ENCODE measurements around the gene WDR27. TPM values are rescaled to one million over a fixed set of nuclear protein-coding genes. Genes with fewer than 3 reads are reported as not detected.
"Not testable (repeated sequence)": the region's sequence is repeated elsewhere in the genome, so short reads cannot be mapped to it uniquely, and the experiment has no call there.

WDR27 gene
- total and polyA plus RNA-seq, 2 donors from 2014 or later: 12.3 to 45.0 TPM

- no peaks in the 10 kb centered on the region for H3K27me3 ChIP-seq (ENCODE audit: control insufficient read depth, insufficient read depth, low read length)
- H3K36me3 ChIP-seq (ENCODE audit: control insufficient read depth in 2 of 3, insufficient read depth in 3 of 3, low read length in 3 of 3): no peaks in the 10 kb centered on the region
- H3K9me3 ChIP-seq (ENCODE audit: control insufficient read depth in 2 of 3, insufficient read depth in 1 of 3, low read length in 3 of 3): peaks cover 0 to 3% (median 0%) of the 10 kb centered on the region in 3 donors
- peak; percentile 97 for FAIRE-seq
- H3K4me3 ChIP-seq (ENCODE audit: low read length in 3 of 3): no peak overlapping the region
- no peak overlapping the region for H3K9ac ChIP-seq (ENCODE audit: low read length in 3 of 3)
- DNase-seq: no peak
- intact Hi-C loops (cut with DNase I): no loop called here
- no peak overlapping the region for H3K27ac ChIP-seq (ENCODE audit: low read depth in 2 of 2, low read length in 2 of 2)
- no peaks in the 10 kb centered on the region for H3K4me1 ChIP-seq (ENCODE audit: control insufficient read depth in 2 of 3, insufficient read depth in 2 of 3, low read depth in 1 of 3, low read length in 3 of 3)
- no peak for TF ChIP-seq CTCF (IDR thresholded peaks at IDR 0.05; ENCODE audit: borderline replicate concordance, extremely low read depth, insufficient read depth)
These were observed 188.2 kb downstream of the WDR27 start for GRCh38 chr6:169513478-169514193.

- H3K27me3 ChIP-seq (ENCODE audit: control insufficient read depth, insufficient read depth, low read length); H3K9me3 ChIP-seq (ENCODE audit: control insufficient read depth in 2 of 3, insufficient read depth in 1 of 3, low read length in 3 of 3); intact Hi-C loops (cut with DNase I); H3K4me1 ChIP-seq (ENCODE audit: control insufficient read depth in 2 of 3, insufficient read depth in 2 of 3, low read depth in 1 of 3, low read length in 3 of 3); H3K4me3 ChIP-seq (ENCODE audit: low read length in 3 of 3); H3K27ac ChIP-seq (ENCODE audit: low read depth in 2 of 2, low read length in 2 of 2); DNase-seq; H3K36me3 ChIP-seq (ENCODE audit: control insufficient read depth in 2 of 3, insufficient read depth in 3 of 3, low read length in 3 of 3); H3K9ac ChIP-seq (ENCODE audit: low read length in 3 of 3): not testable (repeated sequence)
- FAIRE-seq: peak; percentile 87
These were observed 190.0 kb downstream of the WDR27 start for GRCh38 chr6:169511785-169512184.

- TF ChIP-seq CTCF (IDR thresholded peaks at IDR 0.05; ENCODE audit: borderline replicate concordance, extremely low read depth, insufficient read depth): no peak
- DNase-seq (no peak), FAIRE-seq (no peak)
- no peaks in the 10 kb centered on the region for H3K36me3 ChIP-seq (ENCODE audit: control insufficient read depth in 2 of 3, insufficient read depth in 3 of 3, low read length in 3 of 3)
- H3K27ac ChIP-seq (ENCODE audit: low read depth in 2 of 2, low read length in 2 of 2): no peak overlapping the region
- H3K4me1 ChIP-seq (ENCODE audit: control insufficient read depth in 2 of 3, insufficient read depth in 2 of 3, low read depth in 1 of 3, low read length in 3 of 3): no peaks in the 10 kb centered on the region
- no peak overlapping the region for H3K9ac ChIP-seq (ENCODE audit: low read length in 3 of 3)
- H3K27me3 ChIP-seq (ENCODE audit: control insufficient read depth, insufficient read depth, low read length): no peaks in the 10 kb centered on the region
- no peak overlapping the region for H3K4me3 ChIP-seq (ENCODE audit: low read length in 3 of 3)
- intact Hi-C loops (cut with DNase I): no loop called here
- peaks cover 0 to 3% (median 0%) of the 10 kb centered on the region in 3 donors for H3K9me3 ChIP-seq (ENCODE audit: control insufficient read depth in 2 of 3, insufficient read depth in 1 of 3, low read length in 3 of 3)
These were observed 191.0 kb downstream of the WDR27 start for GRCh38 chr6:169510871-169511270.

GRCh38 chr6:169508452-169508851 lies 193.4 kb downstream of the WDR27 start:
- H3K27me3 ChIP-seq (ENCODE audit: control insufficient read depth, insufficient read depth, low read length): no peaks in the 10 kb centered on the region
- intact Hi-C loops (cut with DNase I): no loop called here
- no peak overlapping the region for H3K9ac ChIP-seq (ENCODE audit: low read length in 3 of 3)
- H3K36me3 ChIP-seq (ENCODE audit: control insufficient read depth in 2 of 3, insufficient read depth in 3 of 3, low read length in 3 of 3): no peaks in the 10 kb centered on the region
- no peak overlapping the region for H3K4me3 ChIP-seq (ENCODE audit: low read length in 3 of 3)
- H3K27ac ChIP-seq (ENCODE audit: low read depth in 2 of 2, low read length in 2 of 2): no peak overlapping the region
- H3K9me3 ChIP-seq (ENCODE audit: control insufficient read depth in 2 of 3, insufficient read depth in 1 of 3, low read length in 3 of 3): peaks cover 0 to 3% (median 0%) of the 10 kb centered on the region in 3 donors
- no peaks in the 10 kb centered on the region for H3K4me1 ChIP-seq (ENCODE audit: control insufficient read depth in 2 of 3, insufficient read depth in 2 of 3, low read depth in 1 of 3, low read length in 3 of 3)
- FAIRE-seq (no peak), DNase-seq (no peak)
- no peak for TF ChIP-seq CTCF (IDR thresholded peaks at IDR 0.05; ENCODE audit: borderline replicate concordance, extremely low read depth, insufficient read depth)

Measured in kidney (tissue), 14 donors.